ENCODE data around the gene APOM. TPM values are rescaled to one million over a fixed set of nuclear protein-coding genes. Genes with fewer than 3 reads are reported as not detected.

Gene APOM
- total RNA-seq, 1 experiment from 2014 or later = 2.6 TPM

DNA sequence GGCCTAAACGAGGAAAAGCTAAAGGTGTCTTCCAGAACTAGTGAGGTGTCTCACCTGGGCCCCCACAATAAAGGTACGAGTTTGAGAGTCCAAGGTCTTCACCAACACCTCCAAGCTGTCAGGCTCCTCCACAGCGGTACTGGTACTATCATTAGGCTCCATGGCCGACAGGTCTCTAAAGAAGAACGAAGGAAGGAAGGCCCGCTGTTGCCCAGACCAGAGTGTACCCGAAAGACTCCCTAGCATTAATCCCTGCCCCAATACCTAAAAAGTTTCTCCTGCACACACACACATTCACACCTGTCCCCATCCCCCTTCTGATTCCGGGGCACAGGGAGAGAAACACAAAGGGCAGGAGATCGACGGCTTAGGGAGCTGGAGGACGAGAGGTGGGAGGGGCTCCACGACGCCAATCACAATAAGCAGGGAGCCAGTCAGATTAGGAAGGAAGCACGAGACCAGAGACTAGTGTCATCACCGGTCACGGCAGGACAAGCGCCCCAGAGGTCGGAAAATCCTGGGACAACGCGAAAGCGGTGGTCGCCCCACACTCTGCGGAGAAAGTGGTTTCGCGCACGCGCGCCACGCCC is 4.0 kb upstream of the APOM start:
- intact Hi-C loops (cut with micrococcal nuclease; ENCODE audit: unreplicated experiment) = loop anchor here (1.0 kb wide), 1 partner anchor 9 kb away; the partner anchor contains the start of gene C6orf47
- CTCF ChIA-PET = interaction anchor here (0.6 to 2.9 kb wide), 14 partner anchors 9 to 246 kb away, joined by 3 to 23 read pairs (median 3); partner anchors contain the start of genes ATP6V1G2, C6orf47, CSNK2B and EHMT2

DNA sequence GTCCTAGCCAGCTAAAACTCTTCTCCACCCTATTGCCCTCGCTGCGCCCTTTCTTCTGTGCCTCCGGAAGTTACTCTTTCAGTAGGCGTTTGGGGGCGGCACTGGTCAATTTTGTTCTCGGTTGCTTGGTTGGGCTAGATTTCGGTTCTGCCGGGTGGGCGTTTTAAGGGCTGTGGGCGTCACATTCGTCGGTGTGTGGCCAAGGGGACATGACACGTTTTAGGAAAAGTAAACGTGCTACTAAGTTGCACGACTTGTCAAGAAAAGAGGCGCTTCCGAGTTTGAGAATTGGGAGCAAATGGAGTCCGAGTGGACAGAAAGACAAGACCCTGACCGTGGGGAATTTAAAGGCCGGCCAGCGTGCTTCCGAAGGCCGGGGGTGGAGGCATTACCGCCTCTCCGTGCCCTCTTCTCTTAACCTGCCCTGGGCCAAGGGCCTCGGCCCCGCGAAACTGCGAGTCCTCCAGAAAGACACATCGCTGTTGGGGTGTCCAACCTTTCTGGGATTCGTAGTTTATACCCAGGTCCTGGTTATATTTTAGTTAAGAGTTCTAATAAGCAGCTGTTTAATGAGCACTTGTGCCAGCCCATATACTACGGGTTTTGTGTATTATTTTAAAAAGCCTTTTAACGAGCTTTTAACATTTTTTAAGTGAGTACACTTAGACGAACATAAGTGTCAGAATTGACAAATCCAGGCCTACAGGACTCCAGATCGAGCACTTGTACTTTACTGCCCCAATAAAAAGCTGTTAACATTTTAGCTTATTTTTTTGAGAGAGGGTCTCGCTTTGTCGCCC is 2.6 kb upstream of the APOM start:
- Mint-ChIP-seq H3K4me3 (ENCODE audit: low read depth, unreplicated experiment) (peak overlapping the region; percentile 95), H3K4me1 (ENCODE audit: low read depth, unreplicated experiment) (peaks cover 50% of the 10 kb centered on the region), H3K27ac (ENCODE audit: unreplicated experiment) (peak overlapping the region; percentile 92), H3K36me3 (ENCODE audit: insufficient read depth, unreplicated experiment) (peaks cover 80% of the 10 kb centered on the region), H3K9me3 (ENCODE audit: low read depth, unreplicated experiment) (no peaks in the 10 kb centered on the region), H3K27me3 (ENCODE audit: unreplicated experiment) (no peaks in the 10 kb centered on the region)
- TSS peak; percentile 91 for BruUV-seq (replicated peaks)
- CTCF ChIA-PET = interaction anchor here (0.5 to 2.9 kb wide), 11 partner anchors 12 to 478 kb away, joined by 3 to 23 read pairs (median 5); partner anchors contain the start of genes CSNK2B and GPANK1
- intact Hi-C loops (cut with micrococcal nuclease; ENCODE audit: unreplicated experiment) = loop anchor here (1.0 kb wide), 1 partner anchor 7 kb away; the partner anchor contains the start of gene C6orf47
- no peak for DNase-seq
- TF ChIP-seq, protein P1, sequence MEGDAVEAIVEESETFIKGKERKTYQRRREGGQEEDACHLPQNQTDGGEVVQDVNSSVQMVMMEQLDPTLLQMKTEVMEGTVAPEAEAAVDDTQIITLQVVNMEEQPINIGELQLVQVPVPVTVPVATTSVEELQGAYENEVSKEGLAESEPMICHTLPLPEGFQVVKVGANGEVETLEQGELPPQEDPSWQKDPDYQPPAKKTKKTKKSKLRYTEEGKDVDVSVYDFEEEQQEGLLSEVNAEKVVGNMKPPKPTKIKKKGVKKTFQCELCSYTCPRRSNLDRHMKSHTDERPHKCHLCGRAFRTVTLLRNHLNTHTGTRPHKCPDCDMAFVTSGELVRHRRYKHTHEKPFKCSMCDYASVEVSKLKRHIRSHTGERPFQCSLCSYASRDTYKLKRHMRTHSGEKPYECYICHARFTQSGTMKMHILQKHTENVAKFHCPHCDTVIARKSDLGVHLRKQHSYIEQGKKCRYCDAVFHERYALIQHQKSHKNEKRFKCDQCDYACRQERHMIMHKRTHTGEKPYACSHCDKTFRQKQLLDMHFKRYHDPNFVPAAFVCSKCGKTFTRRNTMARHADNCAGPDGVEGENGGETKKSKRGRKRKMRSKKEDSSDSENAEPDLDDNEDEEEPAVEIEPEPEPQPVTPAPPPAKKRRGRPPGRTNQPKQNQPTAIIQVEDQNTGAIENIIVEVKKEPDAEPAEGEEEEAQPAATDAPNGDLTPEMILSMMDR (IDR thresholded peaks at IDR 0.05; ENCODE audit: unreplicated experiment) = no peak

More for the DNA sequence above, 4.0 kb upstream of the APOM start:
- Mint-ChIP-seq H3K36me3 (ENCODE audit: insufficient read depth, unreplicated experiment) (peaks cover 84% of the 10 kb centered on the region), H3K9me3 (ENCODE audit: low read depth, unreplicated experiment) (no peaks in the 10 kb centered on the region), H3K27me3 (ENCODE audit: unreplicated experiment) (no peaks in the 10 kb centered on the region), H3K27ac (ENCODE audit: unreplicated experiment) (peak overlapping the region; percentile 92), H3K4me3 (ENCODE audit: low read depth, unreplicated experiment) (peak overlapping the region; percentile 95), H3K4me1 (ENCODE audit: low read depth, unreplicated experiment) (peaks cover 41% of the 10 kb centered on the region)
- TF ChIP-seq, protein P1 (IDR thresholded peaks at IDR 0.05; ENCODE audit: unreplicated experiment) = no peak
- BruUV-seq (replicated peaks) = no TSS peak
- DNase-seq = peak; percentile 78

DNA sequence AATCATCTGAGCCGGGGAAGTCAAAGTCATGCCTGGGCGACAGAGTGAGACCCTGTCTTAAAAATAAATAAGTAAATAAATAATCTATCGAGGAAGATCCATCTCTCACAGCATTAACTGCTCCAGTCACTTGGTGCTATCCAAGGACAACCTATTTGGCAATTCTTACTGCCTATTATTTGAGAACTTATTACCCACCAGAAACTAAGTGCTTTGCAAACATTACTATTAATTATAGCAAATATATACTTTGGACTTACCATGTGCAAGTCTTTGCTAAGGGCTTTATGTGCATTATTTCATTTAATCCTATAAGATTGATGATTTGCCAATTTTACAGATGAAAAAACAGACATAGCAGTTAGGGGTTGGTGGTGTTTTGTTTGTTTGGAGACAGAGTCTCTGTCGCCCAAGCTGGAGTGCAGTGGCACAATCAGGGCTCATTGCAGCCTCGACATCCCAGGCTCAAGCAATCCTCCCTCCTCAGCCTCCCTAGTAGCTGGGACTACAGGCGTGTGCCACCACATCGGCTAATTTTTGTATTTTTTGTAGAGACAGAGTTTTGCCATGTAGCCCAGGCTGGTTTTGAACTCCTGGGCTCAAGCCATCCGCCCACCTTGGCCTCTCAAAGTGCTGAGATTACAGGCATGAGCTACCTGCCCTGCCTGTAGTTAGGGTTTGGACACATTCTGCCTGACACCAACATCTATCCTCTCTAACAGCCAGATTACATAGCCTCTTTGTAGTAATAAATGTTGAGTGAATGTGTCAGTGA is 933 bp upstream of the APOM start:
- TF ChIP-seq, protein P1 (IDR thresholded peaks at IDR 0.05; ENCODE audit: unreplicated experiment) = no peak
- DNase-seq = no peak
- no TSS peak for BruUV-seq (replicated peaks)
- intact Hi-C loops (cut with micrococcal nuclease; ENCODE audit: unreplicated experiment) = no loop called here
- H3K4me1 Mint-ChIP-seq (ENCODE audit: low read depth, unreplicated experiment) = peaks cover 59% of the 10 kb centered on the region
- CTCF ChIA-PET = interaction anchor here (0.7 to 1.2 kb wide), 4 partner anchors 21 to 122 kb away, joined by 3 to 6 read pairs (median 5); partner anchors contain the start of gene PRRC2A
- no peak overlapping the region for H3K4me3 Mint-ChIP-seq (ENCODE audit: low read depth, unreplicated experiment)
- H3K36me3 Mint-ChIP-seq (ENCODE audit: insufficient read depth, unreplicated experiment) = peaks cover 80% of the 10 kb centered on the region
- no peak overlapping the region for H3K27ac Mint-ChIP-seq (ENCODE audit: unreplicated experiment)
- H3K27me3 Mint-ChIP-seq (ENCODE audit: unreplicated experiment) = no peaks in the 10 kb centered on the region
- H3K9me3 Mint-ChIP-seq (ENCODE audit: low read depth, unreplicated experiment) = no peaks in the 10 kb centered on the region

Measured in Calu3 (cell line).